HepG2 (cell line): ENCODE measurements around the gene HIPK3. TPM values are rescaled to one million over a fixed set of nuclear protein-coding genes. Genes with fewer than 3 reads are reported as not detected.

Experiments
- BATF2 ChIP-seq: sonication (generic); formaldehyde crosslinking; IDR thresholded peaks from 2 replicates; pipeline ENCODE4 v1.8.0; 2022; ENCODE audit warnings: mild to moderate bottlenecking, missing genetic modification reagents, moderate library complexity
- EEA1 ChIP-seq: sonication (generic); formaldehyde crosslinking; IDR thresholded peaks from 2 replicates; pipeline ENCODE4 v1.5.1; 2020; ENCODE audit warnings: mild to moderate bottlenecking, missing genetic modification reagents, borderline replicate concordance
- ETS1 ChIP-seq: sonication (generic); formaldehyde crosslinking; IDR thresholded peaks from 2 replicates; pipeline ENCODE4 v1.4.0; 2020; ENCODE audit warnings: missing genetic modification reagents
- HIC2 ChIP-seq: sonication (generic); formaldehyde crosslinking; IDR thresholded peaks from 2 replicates; pipeline ENCODE4 v1.9.0; 2022; ENCODE audit warnings: low read depth, missing genetic modification reagents
- HOXA5 ChIP-seq: sonication (generic); formaldehyde crosslinking; IDR thresholded peaks from 2 replicates; pipeline ENCODE4 v1.4.0; 2020; ENCODE audit warnings: missing genetic modification reagents
- ISX ChIP-seq: sonication (generic); formaldehyde crosslinking; conservative IDR thresholded peaks from 2 replicates; pipeline ENCODE4 v1.5.0; 2020; ENCODE audit warnings: missing genetic modification reagents
- JARID2 ChIP-seq: sonication (generic); formaldehyde crosslinking; IDR thresholded peaks from 2 replicates; pipeline ENCODE4 v1.8.1; 2023; ENCODE audit warnings: missing genetic modification reagents, inconsistent platforms; ENCODE audit not compliant: insufficient replicate concordance
- MXD4 ChIP-seq: IDR thresholded peaks from 2 replicates; pipeline ENCODE4 v1.6.1; 2016; ENCODE audit warnings: mild to moderate bottlenecking, missing biosample characterization, missing genetic modification reagents
- MYC ChIP-seq: sonication (generic); formaldehyde crosslinking; IDR thresholded peaks from 2 replicates; pipeline ENCODE4 v1.9.0; 2021; ENCODE audit warnings: missing genetic modification reagents, borderline replicate concordance
- TAF1 ChIP-seq: sonication (generic); formaldehyde crosslinking; IDR thresholded peaks from 2 replicates; pipeline ENCODE4 v1.4.0; 2020; ENCODE audit warnings: missing genetic modification reagents
- TARDBP ChIP-seq: sonication (generic); formaldehyde crosslinking; IDR thresholded peaks from 2 replicates; pipeline ENCODE4 v1.8.0; 2022; ENCODE audit warnings: mild to moderate bottlenecking, missing genetic modification reagents
- UBTF ChIP-seq: sonication (generic); formaldehyde crosslinking; IDR thresholded peaks from 2 replicates; pipeline ENCODE4 v1.4.0; 2020; ENCODE audit warnings: mild to moderate bottlenecking, missing genetic modification reagents
- ZBTB14 ChIP-seq: sonication (generic); formaldehyde crosslinking; IDR thresholded peaks from 2 replicates; pipeline ENCODE4 v1.4.0; 2020; ENCODE audit warnings: missing genetic modification reagents
- ZNF160 ChIP-seq: sonication (generic); formaldehyde crosslinking; IDR thresholded peaks from 2 replicates; pipeline ENCODE4 v1.8.0; 2022; ENCODE audit warnings: mild to moderate bottlenecking, inconsistent platforms, missing genetic modification reagents
- ZNF180 ChIP-seq: sonication (generic); formaldehyde crosslinking; IDR thresholded peaks from 2 replicates; pipeline ENCODE4 v1.4.0; 2020; ENCODE audit warnings: low read depth, missing genetic modification reagents, borderline replicate concordance
- ZNF20 ChIP-seq: sonication (generic); formaldehyde crosslinking; IDR thresholded peaks from 2 replicates; pipeline ENCODE4 v1.4.0; 2020; ENCODE audit warnings: mild to moderate bottlenecking, moderate library complexity, missing genetic modification reagents
- ZNF558 ChIP-seq: sonication (generic); formaldehyde crosslinking; IDR thresholded peaks from 2 replicates; pipeline ENCODE4 v1.9.0; 2022; ENCODE audit warnings: mild to moderate bottlenecking, missing genetic modification reagents, borderline replicate concordance
- ZNF720 ChIP-seq: sonication (generic); formaldehyde crosslinking; IDR thresholded peaks from 2 replicates; pipeline ENCODE4 v1.4.0; 2020; ENCODE audit warnings: missing genetic modification reagents
- ZNF724P ChIP-seq: sonication (generic); formaldehyde crosslinking; IDR thresholded peaks from 2 replicates; pipeline ENCODE4 v1.8.0; 2022; ENCODE audit warnings: missing genetic modification reagents, borderline replicate concordance
- ZSCAN20 ChIP-seq: sonication (generic); formaldehyde crosslinking; IDR thresholded peaks from 2 replicates; pipeline ENCODE4 v1.4.0; 2020; ENCODE audit warnings: missing genetic modification reagents, mild to moderate bottlenecking, borderline replicate concordance
- ZSCAN9 ChIP-seq: IDR thresholded peaks from 2 replicates; pipeline ENCODE4 v1.6.1; 2016; ENCODE audit warnings: borderline replicate concordance
- polyA plus RNA-seq, 8 experiments: library from polyadenylated mRNA; depleted of rRNA in 3 of 8; stranded (reverse) in 7 of 8; unstranded in 1 of 8; fragments of >200 nt; fragmentation: Illumina TruSeq in 4 of 8; extraction: Trizol in 4 of 8; gene quantifications; 2 replicates each; pipeline versions ENCODE4 v1.2.1 to v1.2.3, GENCODE V29; 2011 to 2016; ENCODE audit warnings: low read depth in 4 of 8, missing spikeins in 1 of 8, mixed read lengths in 1 of 8; ENCODE audit not compliant: insufficient read depth in 1 of 8
- total RNA-seq, 5 experiments: library from RNA; depleted of rRNA; stranded (reverse); fragments of >200 nt; fragmentation: Illumina TruSeq; extraction: Trizol; gene quantifications; 2 replicates each; pipeline ENCODE4 v1.2.3, GENCODE V29; 2016; ENCODE audit warnings: low read depth in 1 of 5

Gene HIPK3
- total and polyA plus RNA-seq, 2 of the 13 experiments (the other 11 are each of a cell fraction or from before 2014, with no cell fraction given), result 20.5 to 44.3 TPM

- TF ChIP-seq ZBTB14 (peak; percentile 35; the same call in 1 of the 2 replicates), TAF1 (peak; percentile 62), ETS1 (peak; percentile 36; the same call in 1 of the 2 replicates), MXD4 (CRISPR knock-in tag) (0 out of 2 replicates have a peak, but pooled peaks have one; percentile 25), UBTF (peak; percentile 77), ZSCAN9 (CRISPR knock-in tag) (no peak), HIC2 (CRISPR knock-in tag) (no peak), ZNF20 (CRISPR knock-in tag) (0 out of 2 replicates have a peak, but pooled peaks have one; percentile 14), JARID2 (CRISPR knock-in tag) (no peak), EEA1 (CRISPR knock-in tag) (no peak; the same call in 1 of the 2 replicates), ZNF724P (0 out of 2 replicates have a peak, but pooled peaks have one; percentile 24), ZNF180 (CRISPR knock-in tag) (no peak), TARDBP (CRISPR knock-in tag) (peak; percentile 55; the same call in 1 of the 2 replicates), BATF2 (CRISPR knock-in tag) (0 out of 2 replicates have a peak, but pooled peaks have one; percentile 69), ZNF160 (CRISPR knock-in tag) (0 out of 2 replicates have a peak, but pooled peaks have one; percentile 41), ZNF720 (CRISPR knock-in tag) (no peak), ISX (CRISPR knock-in tag) (no peak), MYC (CRISPR knock-in tag) (peak; percentile 68), ZSCAN20 (CRISPR knock-in tag) (peak; percentile 46; the same call in 1 of the 2 replicates), ZNF558 (CRISPR knock-in tag) (no peak), HOXA5 (CRISPR knock-in tag) (peak; percentile 71; the same call in 1 of the 2 replicates)
Observed at GRCh38 chr11:33257160-33257896, at the start of gene HIPK3 (continued).
